Activated CD4-positive, alpha-beta T cell treated with anti-CD3 and anti-CD28 coated beads, Interleukin-2, amount 10 ng/mL, durations not matched to agents 7 days and 5 days (primary cell): ENCODE results near the gene LZTR1. TPM values are rescaled to one million over a fixed set of nuclear protein-coding genes. Genes with fewer than 3 reads are reported as not detected.

Experiments
- CTCF ChIA-PET: fragments of 350-600 bp; sonication (Branson Sonifier 250); formaldehyde crosslinking; loops from one replicate; lab custom pipeline; 2021; ENCODE audit warnings: antibody characterized with exemption; lab: Charles Lee
- POLR2A ChIA-PET: fragments of 350-600 bp; sonication (Branson Sonifier 250); formaldehyde crosslinking; loops from one replicate; lab custom pipeline; 2021; ENCODE audit warnings: antibody characterized with exemption; lab: Charles Lee
- DNase-seq: peaks from one replicate; pipeline ENCODE4 v3.0.0-alpha.2; 2020
- H3K27ac Mint-ChIP-seq: one replicate; pipeline ENCODE4 v1.8.0; 2021; ENCODE audit warnings: mild to moderate bottlenecking, moderate library complexity, mixed read lengths
- H3K27me3 Mint-ChIP-seq: one replicate; pipeline ENCODE4 v1.8.0; 2021; ENCODE audit warnings: mixed read lengths
- H3K36me3 Mint-ChIP-seq: one replicate; pipeline ENCODE4 v1.8.0; 2021; ENCODE audit warnings: low read depth, mixed read lengths
- H3K4me1 Mint-ChIP-seq: one replicate; pipeline ENCODE4 v1.8.0; 2021; ENCODE audit warnings: mixed read lengths
- H3K4me3 Mint-ChIP-seq: one replicate; pipeline ENCODE4 v1.8.0; 2021; ENCODE audit warnings: mild to moderate bottlenecking, moderate library complexity, mixed read lengths
- H3K9me3 Mint-ChIP-seq: one replicate; pipeline ENCODE4 v1.8.0; 2021; ENCODE audit warnings: mixed read lengths
- total RNA-seq, 2 experiments: library from RNA; stranded (reverse); gene quantifications; one replicate each; pipeline ENCODE4 v1.2.3, GENCODE V29; 2021

The LZTR1 gene
- total RNA-seq, 2 experiments from 2014 or later, result 62.0 to 66.4 TPM

DNA sequence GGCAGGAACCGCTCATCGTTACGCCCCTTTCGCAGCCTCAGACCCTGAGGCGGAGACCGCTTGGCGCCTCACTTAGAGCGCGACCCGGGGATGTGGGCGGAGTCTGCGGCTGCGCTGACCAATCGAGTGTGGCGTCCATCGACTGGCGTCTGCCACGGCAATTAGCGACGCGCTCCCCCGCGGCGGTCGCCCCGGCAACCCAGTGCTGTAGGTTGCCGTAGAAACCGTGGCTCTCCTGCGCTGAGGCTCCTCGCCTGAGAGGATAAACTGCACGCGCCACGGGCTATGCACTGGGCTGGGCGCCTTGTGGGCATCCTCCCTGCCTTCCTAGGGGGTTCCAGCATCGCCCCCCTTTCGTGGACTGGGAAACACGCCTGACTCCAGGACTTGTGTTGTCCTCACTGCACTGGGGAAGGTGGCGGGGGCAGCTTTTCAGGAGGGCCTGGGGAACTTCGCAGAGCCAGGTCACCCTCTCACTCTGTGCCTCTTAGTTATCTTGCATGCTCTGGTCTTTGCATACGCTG, 32.2 kb downstream of the LZTR1 start:
- Mint-ChIP-seq H3K4me3 (peak overlapping the region; percentile 61), H3K9me3 (no peaks in the 10 kb centered on the region), H3K36me3 (no peaks in the 10 kb centered on the region), H3K27me3 (peaks cover 4% of the 10 kb centered on the region), H3K4me1 (peaks cover 16% of the 10 kb centered on the region), H3K27ac (peak overlapping the region; percentile 78)
- CTCF ChIA-PET, result interaction anchor here (1.2 kb wide), 1 partner anchor 13 kb away, joined by 3 read pairs; no protein-coding TSS in a partner anchor
- DNase-seq, result peak; percentile 82
- POLR2A ChIA-PET, result no interaction called here

DNA sequence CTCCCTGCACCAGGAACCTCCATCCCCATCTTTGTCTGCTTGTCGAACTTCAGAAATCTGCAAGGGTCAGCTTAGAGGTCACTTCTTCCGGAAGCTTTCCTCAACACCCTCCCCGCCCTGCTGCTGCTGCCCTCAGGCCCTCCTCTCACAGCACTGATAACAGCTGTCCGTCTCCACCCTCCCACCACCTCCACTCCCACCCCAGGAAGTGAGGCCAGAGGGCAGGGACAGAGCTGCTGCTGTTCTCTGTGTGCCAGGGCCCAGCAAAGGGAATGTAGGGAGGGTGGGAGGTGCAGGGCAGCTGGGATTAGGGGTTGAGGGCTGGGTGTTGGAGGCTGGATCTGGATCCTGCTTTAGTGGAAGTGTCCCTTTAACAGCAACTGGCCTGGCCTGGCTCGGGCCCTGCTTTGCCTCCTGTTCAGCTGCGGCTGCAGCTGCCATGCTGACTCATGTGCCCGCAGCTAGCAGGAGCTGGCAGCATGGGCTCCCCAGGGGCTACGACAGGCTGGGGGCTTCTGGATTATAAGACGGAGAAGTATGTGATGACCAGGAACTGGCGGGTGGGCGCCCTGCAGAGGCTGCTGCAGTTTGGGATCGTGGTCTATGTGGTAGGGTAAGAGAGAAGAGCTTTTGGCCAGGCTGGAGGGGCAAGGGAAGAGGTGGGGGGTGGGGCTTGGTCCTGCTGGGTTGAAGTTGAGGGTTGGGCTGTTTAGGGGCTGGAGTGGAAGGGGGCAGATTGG, 32.8 kb downstream of the LZTR1 start, which contains the start of gene P2RX6:
Gene P2RX6 (plus strand): TSS at position 440 of the 740 bp plus-strand sequence. CDS start 10 bp downstream, at position 450.
- Mint-ChIP-seq H3K27ac (peak within 1 kb of the TSS; percentile 78), H3K36me3 (no peaks in the 10 kb centered on the region), H3K4me1 (peaks cover 16% of the 10 kb centered on the region), H3K27me3 (peaks cover 4% of the 10 kb centered on the region), H3K9me3 (no peaks in the 10 kb centered on the region), H3K4me3 (peak within 1 kb of the TSS; percentile 61)
- POLR2A ChIA-PET, result interaction anchor here (0.6 kb wide), 1 partner anchor 60 kb away, joined by 8 read pairs; no protein-coding TSS in a partner anchor
- CTCF ChIA-PET, result interaction anchor here (1.2 kb wide), 1 partner anchor 13 kb away, joined by 3 read pairs; no protein-coding TSS in a partner anchor
- DNase-seq, result no peak

DNA sequence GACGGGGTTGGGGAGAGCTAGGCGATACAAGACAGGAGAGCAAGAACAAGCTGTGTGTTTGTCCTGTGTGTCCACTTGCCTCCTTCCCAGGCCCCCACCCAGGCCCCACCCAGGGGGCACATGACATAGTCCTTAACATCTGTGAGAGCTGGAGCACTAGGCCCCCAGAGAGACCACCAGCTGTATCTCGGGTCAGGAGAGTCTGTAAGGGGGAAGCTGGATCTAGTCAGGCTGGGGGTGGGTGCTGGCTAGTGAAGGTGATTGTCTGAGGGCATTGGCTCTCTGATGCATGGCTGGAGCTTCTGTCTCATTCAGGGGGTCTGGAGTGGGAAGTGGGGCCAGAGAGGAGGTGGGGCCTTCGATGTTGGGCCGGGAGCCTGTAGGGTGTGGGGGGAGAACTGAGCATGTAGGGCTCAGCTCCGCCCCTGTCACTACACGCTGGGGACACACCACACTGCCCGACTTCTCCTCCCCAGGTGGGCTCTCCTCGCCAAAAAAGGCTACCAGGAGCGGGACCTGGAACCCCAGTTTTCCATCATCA, 33.4 kb downstream of the LZTR1 start:
- H3K4me1 Mint-ChIP-seq, result peaks cover 16% of the 10 kb centered on the region
- ChIA-PET CTCF (no interaction called here), POLR2A (interaction anchor here (0.6 kb wide), 1 partner anchor 60 kb away, joined by 8 read pairs; no protein-coding TSS in a partner anchor)
- peaks cover 4% of the 10 kb centered on the region for H3K27me3 Mint-ChIP-seq
- H3K4me3 Mint-ChIP-seq, result no peak overlapping the region
- no peak overlapping the region for H3K27ac Mint-ChIP-seq
- no peaks in the 10 kb centered on the region for H3K9me3 Mint-ChIP-seq
- no peak for DNase-seq
- H3K36me3 Mint-ChIP-seq, result no peaks in the 10 kb centered on the region

DNA sequence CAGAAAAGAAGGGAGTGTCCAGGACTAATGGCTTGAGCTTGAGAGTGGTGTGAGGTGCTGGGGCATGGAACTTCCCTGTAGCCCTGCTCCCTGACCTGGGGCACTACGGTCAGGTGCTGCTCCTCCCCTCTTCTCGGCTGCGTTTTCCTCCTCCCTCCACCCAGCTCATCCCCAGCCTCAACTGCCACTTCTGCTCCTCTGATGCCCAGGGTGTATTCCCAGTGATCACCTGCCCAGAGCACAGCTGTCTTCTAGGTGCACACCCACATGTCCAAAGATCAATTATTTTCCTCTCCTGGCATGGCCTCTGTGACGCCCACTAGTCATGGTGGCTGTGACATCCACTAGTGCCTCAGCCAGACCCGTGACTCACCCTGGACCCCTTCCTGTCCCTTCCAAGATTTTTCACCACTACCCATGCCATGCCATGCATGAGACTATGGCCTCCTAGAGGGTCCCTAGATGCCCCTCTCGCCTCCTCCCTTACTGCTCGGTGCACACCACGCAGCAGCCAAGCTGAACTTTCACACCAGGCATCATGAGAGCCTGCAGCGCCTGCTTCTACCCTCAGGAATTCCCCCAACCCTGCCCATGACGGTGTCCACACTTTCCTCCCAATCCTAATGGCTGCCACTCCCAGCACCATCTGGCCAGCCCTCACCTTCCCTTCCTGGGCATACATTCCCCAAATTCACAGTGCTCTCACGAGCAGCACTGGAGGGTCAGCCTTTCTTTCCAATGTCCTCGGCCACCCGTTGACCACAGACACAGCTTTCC, 34.7 kb downstream of the LZTR1 start:
- POLR2A ChIA-PET, result no interaction called here
- peaks cover 4% of the 10 kb centered on the region for H3K27me3 Mint-ChIP-seq
- CTCF ChIA-PET, result no interaction called here
- H3K27ac Mint-ChIP-seq, result no peak overlapping the region
- H3K9me3 Mint-ChIP-seq, result no peaks in the 10 kb centered on the region
- no peak for DNase-seq
- no peak overlapping the region for H3K4me3 Mint-ChIP-seq
- no peaks in the 10 kb centered on the region for H3K36me3 Mint-ChIP-seq
- peaks cover 16% of the 10 kb centered on the region for H3K4me1 Mint-ChIP-seq

DNA sequence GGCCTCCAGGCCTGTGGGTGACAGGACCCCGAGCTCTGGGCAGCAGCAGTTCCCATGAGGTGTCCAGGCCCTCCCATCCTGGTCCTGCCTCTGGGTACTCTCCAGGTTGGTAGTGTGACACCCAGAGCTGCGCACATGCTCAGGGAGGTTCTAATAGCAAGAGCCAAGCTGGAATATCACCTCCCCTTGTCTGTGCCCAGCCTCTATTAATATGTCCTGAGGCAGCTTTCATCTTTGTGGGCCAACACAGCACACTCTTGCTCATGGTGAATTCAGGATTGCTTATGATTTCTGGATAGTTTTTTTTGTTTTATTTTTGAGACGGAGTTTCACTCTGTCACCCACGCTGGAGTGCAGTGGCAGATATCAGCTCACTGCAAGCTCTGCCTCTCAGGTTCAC, 36.2 kb downstream of the LZTR1 start:
- Mint-ChIP-seq H3K4me1 (peaks cover 16% of the 10 kb centered on the region), H3K27me3 (peaks cover 4% of the 10 kb centered on the region)
- CTCF ChIA-PET, result interaction anchor here (1.6 kb wide), 1 partner anchor 23 kb away, joined by 3 read pairs; no protein-coding TSS in a partner anchor

DNA sequence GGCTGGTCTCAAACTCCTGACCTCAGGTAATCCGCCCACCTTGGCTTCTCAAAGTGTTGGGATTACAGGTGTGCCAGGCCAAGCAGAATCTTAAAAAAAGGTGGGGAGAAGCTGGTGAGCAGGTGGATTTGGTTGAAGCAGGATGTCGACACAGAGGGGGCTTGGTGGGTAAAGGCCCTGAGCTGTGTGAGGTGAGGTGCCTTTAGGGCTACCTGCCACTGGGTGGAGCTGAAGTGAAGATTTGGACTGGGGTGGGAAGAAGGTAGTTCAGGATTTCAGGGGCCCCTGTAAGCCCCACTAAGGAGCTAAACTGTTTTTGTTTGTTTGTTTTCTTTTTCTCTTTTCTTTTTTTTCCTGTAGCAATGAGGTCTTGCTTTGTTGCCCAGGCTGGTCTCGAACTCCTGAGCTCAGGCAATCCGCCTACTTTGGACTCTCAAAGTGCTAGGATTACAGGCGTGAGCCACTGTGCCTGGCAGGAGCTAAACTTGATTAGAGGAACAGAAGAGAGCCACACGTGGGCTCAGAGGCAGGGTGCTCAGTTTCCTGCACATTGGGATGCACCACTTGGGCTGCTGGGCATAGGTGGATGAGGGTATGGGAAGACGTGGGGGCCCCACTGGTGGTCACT, 38.8 kb downstream of the LZTR1 start:
- Mint-ChIP-seq H3K4me3 (no peak overlapping the region), H3K36me3 (no peaks in the 10 kb centered on the region), H3K27ac (no peak overlapping the region), H3K27me3 (peaks cover 4% of the 10 kb centered on the region), H3K4me1 (peaks cover 15% of the 10 kb centered on the region), H3K9me3 (peaks cover 2% of the 10 kb centered on the region)
- ChIA-PET POLR2A (no interaction called here), CTCF (interaction anchor here (0.7 to 1.1 kb wide), 4 partner anchors 16 to 556 kb away, joined by 3 read pairs; partner anchors contain the start of gene LZTR1)
- DNase-seq, result peak; percentile 43

More for the DNA sequence above, 36.2 kb downstream of the LZTR1 start:
- POLR2A ChIA-PET, result no interaction called here
- Mint-ChIP-seq H3K4me3 (no peak overlapping the region), H3K27ac (no peak overlapping the region), H3K36me3 (no peaks in the 10 kb centered on the region), H3K9me3 (no peaks in the 10 kb centered on the region)
- no peak for DNase-seq

DNA sequence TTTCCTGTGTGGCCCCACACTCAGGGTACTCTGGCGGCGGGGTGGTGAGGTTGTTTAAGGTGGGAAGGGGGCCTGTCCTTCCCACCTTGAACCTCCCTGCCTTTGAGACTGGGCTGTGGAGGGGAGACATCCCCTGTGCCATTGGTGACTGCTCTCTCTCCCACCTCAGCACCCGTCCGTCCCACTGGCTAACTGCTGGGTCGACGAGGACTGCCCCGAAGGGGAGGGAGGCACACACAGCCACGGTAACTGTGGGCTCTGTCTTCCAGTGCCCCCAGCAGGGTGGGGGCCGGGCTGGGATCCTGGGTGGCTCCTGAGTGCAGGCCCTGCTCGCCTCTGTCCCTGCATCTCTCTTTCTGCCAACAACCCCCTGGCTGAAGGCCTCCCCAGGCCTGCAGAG, 40.4 kb downstream of the LZTR1 start:
- Mint-ChIP-seq H3K27ac (no peak overlapping the region), H3K4me3 (no peak overlapping the region), H3K27me3 (no peaks in the 10 kb centered on the region), H3K4me1 (peaks cover 18% of the 10 kb centered on the region), H3K9me3 (peaks cover 2% of the 10 kb centered on the region), H3K36me3 (no peaks in the 10 kb centered on the region)
- ChIA-PET POLR2A (no interaction called here), CTCF (interaction anchor here (0.6 kb wide), 1 partner anchor 21 kb away, joined by 4 read pairs; no protein-coding TSS in a partner anchor)
- DNase-seq, result no peak

DNA sequence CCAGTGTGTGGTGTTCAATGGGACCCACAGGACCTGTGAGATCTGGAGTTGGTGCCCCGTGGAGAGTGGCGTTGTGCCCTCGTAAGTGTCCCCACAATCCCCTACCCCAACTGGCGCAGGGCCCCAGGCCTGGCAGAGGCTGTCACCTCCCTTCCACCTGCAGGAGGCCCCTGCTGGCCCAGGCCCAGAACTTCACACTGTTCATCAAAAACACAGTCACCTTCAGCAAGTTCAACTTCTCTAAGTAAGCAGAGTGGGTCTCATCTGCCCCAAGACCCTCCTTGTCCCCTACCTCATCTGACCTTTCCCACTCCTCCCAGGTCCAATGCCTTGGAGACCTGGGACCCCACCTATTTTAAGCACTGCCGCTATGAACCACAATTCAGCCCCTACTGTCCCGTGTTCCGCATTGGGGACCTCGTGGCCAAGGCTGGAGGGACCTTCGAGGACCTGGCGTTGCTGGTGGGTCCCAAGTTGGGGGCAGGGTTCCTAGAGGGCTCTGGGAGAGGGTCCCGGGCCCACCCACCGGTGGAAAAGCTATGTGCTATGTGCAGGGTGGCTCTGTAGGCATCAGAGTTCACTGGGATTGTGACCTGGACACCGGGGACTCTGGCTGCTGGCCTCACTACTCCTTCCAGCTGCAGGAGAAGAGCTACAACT, 41.0 kb downstream of the LZTR1 start:
- no peak for DNase-seq
- Mint-ChIP-seq H3K27me3 (no peaks in the 10 kb centered on the region), H3K4me3 (no peak overlapping the region), H3K4me1 (peaks cover 18% of the 10 kb centered on the region), H3K27ac (no peak overlapping the region), H3K9me3 (peaks cover 2% of the 10 kb centered on the region), H3K36me3 (no peaks in the 10 kb centered on the region)
- ChIA-PET POLR2A (no interaction called here), CTCF (interaction anchor here (0.7 to 1.0 kb wide), 2 partner anchors 21 to 24 kb away, joined by 3 to 4 read pairs; partner anchors contain the start of gene THAP7)

DNA sequence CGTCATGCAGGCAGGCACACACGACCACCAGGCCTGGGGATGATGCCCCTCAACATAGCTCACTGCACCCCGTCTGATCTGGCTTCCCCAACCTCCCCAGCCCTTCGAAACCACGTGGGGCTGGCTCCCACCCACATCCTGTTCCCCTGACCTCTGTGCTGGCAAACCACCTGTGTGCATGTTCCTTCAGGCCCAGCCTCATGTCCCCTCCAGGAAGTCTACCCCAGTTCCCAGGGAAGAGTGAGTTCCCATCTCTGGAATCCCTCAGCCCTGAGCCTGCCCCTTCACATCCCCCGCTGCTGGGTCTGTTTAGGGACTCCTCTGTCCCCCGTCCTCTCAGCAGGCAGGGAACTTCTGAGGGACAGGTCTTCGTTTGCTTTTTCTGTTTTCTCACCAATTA, 43.2 kb downstream of the LZTR1 start:
- POLR2A ChIA-PET, result no interaction called here
- Mint-ChIP-seq H3K36me3 (no peaks in the 10 kb centered on the region), H3K4me3 (no peak overlapping the region), H3K27ac (peak overlapping the region; percentile 85), H3K9me3 (peaks cover 2% of the 10 kb centered on the region), H3K27me3 (no peaks in the 10 kb centered on the region), H3K4me1 (peaks cover 18% of the 10 kb centered on the region)
- CTCF ChIA-PET, result no interaction called here
- DNase-seq, result peak; percentile 56

DNA sequence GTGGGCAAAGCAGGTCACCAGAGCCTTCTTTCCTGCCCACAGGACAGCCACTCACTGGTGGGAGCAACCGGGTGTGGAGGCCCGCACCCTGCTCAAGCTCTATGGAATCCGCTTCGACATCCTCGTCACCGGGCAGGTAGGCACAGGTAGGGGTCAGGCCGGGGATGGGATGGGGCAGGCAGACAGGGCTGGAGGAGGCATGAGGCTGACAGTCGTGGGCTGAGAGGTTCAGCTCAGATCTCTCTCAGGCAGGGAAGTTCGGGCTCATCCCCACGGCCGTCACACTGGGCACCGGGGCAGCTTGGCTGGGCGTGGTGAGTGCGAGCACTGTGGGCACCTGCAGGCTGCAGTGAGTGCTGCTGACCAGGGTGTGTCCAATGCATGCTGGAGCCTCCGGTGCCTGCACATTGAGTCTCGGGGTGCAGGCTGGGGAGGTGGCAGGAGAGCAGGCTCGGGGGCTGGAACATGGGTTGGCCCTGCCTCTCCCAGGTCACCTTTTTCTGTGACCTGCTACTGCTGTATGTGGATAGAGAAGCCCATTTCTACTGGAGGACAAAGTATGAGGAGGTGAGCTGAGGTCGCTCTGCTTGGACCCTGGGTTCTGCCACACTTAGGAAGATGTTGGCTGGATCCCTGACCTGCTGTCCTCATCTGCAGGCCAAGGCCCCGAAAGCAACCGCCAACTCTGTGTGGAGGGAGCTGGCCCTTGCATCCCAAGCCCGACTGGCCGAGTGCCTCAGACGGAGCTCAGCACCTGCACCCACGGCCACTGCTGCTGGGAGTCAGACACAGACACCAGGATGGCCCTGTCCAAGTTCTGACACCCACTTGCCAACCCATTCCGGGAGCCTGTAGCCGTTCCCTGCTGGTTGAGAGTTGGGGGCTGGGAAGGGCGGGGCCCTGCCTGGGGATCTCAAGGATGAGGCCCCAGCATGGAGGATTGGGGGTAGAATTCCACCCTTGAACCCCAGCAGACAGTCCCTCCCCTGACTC, 44.0 kb downstream of the LZTR1 start:
- no peak for DNase-seq
- H3K4me1 Mint-ChIP-seq, result peaks cover 18% of the 10 kb centered on the region
- peaks cover 2% of the 10 kb centered on the region for H3K9me3 Mint-ChIP-seq
- ChIA-PET CTCF (no interaction called here), POLR2A (no interaction called here)
- H3K36me3 Mint-ChIP-seq, result no peaks in the 10 kb centered on the region
- peak overlapping the region; percentile 57 for H3K27ac Mint-ChIP-seq
- H3K4me3 Mint-ChIP-seq, result no peak overlapping the region
- H3K27me3 Mint-ChIP-seq, result peaks cover 6% of the 10 kb centered on the region
